T-helper 1 cell (primary cell): ENCODE measurements around the gene PCDHB11.
"Not testable (repeated sequence)": the region's sequence is repeated elsewhere in the genome, so short reads cannot be mapped to it uniquely, and the experiment has no call there.

Experiments
- DNase-seq, 5 donors: peaks; one replicate each; pipeline ENCODE4 v3.0.0-alpha.2; 2012 to 2020

The PCDHB11 gene

GRCh38 chr5:141246971-141247370 lies 47.5 kb downstream of the PCDHB11 start:
- DNase-seq: not testable (repeated sequence)

GRCh38 chr5:141247434-141247833 lies 48.0 kb downstream of the PCDHB11 start:
- DNase-seq: not testable (repeated sequence)

GRCh38 chr5:141250576-141250975 lies 51.1 kb downstream of the PCDHB11 start:
- no peak for DNase-seq
